Raji (cell line): ENCODE data around the gene TLR6.

Experiments
- POLR2A ChIP-seq: IDR thresholded peaks from 2 replicates; pipeline ENCODE4 v1.6.1; 2011; ENCODE audit warnings: low read depth, low read length, control low read depth; ENCODE audit not compliant: insufficient read depth

Gene TLR6

DNA sequence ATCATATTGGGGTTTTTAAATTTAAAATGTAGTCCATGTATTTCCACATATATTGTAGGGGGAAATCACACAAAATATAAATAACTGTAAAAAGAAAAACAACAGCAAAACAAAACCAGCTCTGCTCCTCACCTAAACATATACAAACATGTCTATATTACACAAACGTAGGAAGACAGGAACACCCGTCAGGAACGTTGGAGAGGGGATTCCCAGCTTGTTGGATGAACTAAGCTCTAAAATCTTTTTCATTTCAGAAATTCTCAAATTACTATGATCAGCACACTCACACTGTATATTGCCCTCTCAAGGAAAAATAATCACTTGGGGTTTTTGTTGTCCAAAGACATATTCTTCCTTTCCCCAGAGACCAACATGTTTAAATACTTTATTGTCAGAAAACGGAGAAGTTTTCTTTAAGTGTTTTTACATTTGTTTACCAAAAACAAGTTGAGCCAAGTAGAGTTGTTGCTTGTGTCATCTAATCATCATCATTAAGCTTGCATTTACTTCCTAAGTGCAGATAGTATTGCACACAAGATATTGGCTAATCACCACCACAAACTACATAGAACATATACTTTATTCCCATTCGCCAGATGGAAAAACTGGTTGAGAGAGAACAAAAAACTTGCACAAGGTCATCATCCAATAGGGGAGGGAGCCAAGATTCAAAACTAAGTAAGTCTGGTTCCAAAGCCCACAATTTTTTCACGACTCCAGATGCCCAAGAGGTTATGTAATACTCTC is 71.4 kb downstream of the TLR6 start:
- TF ChIP-seq POLR2A = no peak

DNA sequence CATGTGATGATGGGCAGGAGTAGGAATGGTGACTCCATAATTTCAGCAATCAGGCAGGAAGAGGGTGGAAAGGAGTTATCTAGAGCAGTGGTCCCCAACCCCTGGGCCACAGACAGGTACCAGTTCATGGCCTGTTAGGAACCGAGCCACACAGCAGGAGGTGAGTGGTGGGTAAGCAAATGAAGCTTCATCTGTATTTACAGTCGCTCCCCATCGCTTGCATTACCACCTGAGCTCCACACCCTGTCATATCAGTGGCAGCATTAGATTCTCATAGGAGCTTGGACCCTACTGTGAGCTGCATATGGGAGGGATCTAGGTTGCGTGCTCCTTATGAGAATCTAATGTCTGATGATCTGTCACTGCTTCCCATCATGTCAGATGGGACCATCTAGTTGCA is 72.5 kb downstream of the TLR6 start:
- no peak for TF ChIP-seq POLR2A

DNA sequence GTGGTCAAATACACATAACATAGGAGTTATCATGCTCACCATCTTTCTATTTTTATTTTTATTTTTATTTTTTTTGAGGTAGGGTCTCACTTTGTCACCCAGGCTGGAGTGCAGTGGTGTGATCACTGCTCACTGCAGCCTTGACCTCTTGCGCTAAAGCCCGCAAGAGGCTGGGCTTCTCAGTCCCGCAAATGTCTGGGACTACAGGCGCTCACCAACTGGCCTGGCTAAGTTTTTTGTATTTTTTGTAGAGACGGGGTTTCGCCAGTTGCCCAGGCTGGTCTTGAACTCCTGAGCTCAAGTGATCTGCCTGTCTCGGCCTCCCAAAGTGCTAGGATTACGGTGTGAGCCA is 73.5 kb downstream of the TLR6 start:
- no peak for TF ChIP-seq POLR2A

DNA sequence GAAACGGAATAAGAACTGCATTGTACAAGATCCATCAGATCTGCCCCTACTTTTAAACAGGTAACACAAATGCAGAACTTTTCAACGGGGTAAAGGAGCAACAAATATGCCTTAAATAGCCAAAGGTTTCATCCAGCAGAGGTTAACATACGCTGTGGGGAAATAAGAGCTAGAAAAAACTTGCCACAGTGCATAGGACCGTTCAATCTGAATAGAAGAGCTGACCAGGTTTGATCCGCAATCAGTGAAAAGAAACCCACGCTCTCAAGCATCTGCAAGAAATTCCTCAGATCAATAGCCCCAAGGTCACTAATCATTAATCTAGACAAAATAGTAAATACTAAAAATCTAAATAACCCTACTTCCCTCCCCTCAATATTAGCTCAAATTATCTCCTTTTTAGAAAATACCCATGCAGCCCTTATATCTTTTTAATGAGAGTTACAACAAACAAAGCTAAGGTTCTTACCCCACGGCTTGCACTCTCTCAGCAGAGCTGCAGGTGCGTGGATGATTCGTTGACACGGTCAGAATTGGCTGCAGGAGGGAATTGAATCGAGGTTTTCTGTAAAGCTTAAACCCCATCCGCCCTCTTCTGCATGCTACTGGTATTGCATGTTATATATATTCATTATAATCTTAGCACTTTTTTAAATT is 74.0 kb downstream of the TLR6 start, which contains the start of gene TLR10:
Gene TLR10 (minus strand): TSS at position 539 of the 657 bp plus-strand sequence. CDS start 7,400 bp downstream, outside the sequence.
- TF ChIP-seq POLR2A = peak; percentile 55; the same call in 1 of the 2 replicates

DNA sequence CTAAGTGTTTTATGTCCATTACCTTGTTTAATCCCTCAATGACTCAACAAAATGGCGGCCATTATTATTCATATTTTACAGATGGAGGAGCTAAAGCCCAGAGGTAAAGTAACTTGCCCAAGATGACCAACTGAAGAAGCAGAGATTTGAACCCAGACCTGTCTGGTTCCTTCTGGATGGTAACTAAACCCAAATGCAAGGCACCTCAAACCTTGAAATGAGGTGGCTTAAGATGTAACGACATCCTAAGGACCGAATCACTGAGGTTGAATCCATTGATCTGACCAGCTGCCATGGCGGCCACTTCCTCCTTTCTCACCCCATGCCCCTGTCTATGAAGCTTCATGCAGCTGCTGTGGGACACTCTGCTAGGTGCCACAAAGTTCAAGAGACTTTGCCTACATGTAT is 74.8 kb downstream of the TLR6 start:
- TF ChIP-seq POLR2A = peak; percentile 40; the same call in 1 of the 2 replicates

DNA sequence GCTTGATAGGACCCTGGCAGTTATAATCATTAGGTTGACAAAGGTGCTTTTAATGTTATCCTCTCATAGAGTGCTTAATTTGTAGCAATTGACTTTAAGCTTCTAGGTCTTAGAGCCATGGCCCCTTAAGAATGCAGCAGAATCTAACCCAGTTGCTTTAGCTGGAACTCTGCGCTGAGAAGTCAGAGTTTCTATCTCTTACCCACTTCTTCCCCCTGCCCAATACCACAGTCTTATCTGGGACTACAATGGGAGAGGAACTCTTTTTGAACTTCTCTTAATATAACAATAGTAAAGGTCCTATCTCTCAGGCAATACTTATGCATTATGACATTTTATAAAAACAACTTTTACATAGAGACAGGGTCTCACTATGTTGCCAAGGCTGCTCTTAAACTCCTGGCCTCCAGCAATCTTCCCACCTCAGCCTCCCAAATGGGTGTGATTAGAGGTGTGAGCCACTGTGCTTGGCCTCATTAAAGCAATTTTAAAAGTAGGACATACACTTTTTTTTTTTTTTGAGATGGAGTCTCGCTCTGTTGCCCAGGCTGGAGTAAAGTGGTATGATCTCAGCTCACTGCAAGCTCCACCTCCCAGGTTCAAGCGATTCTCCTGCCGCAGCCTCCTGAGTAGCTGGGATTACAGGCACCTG is 75.7 kb downstream of the TLR6 start:
- no peak for TF ChIP-seq POLR2A

DNA sequence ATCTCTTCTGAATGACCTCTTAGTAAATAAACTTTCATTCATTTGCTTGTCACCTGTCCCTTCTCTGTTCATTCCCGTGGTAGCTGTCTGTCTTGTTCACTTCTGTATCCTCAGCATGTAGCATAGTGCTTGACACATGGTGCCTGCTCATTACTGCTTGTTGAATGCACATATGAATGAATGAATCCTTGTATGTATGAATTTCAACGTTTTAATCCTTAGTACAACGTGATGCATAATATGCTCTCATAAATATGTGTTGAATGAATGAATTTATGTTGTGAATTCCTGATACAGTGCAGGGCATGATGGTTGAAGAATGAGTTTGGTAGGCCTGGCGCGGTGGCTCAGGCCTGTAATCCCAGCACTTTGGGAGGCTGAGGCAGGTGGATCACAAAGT is 76.8 kb downstream of the TLR6 start:
- no peak for TF ChIP-seq POLR2A

DNA sequence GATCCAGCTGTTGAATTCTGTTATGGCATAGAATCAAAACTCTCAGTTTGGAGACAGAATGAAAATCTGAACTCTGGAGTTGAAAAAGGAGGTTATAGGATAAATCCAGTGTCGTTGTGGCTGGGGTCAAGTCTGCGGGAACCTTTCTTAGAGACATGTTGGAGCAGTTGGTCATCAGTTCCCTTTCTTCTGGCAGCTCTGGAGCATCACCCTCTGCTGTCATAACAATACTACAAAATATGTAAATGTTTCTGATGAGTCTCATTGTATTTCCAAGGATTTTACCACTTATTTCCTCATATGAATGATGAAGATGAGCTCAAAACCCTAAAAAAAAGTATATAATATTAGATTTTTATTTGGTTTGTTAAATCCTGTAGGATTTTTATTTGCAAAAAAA is 81.3 kb downstream of the TLR6 start:
- no peak for TF ChIP-seq POLR2A

DNA sequence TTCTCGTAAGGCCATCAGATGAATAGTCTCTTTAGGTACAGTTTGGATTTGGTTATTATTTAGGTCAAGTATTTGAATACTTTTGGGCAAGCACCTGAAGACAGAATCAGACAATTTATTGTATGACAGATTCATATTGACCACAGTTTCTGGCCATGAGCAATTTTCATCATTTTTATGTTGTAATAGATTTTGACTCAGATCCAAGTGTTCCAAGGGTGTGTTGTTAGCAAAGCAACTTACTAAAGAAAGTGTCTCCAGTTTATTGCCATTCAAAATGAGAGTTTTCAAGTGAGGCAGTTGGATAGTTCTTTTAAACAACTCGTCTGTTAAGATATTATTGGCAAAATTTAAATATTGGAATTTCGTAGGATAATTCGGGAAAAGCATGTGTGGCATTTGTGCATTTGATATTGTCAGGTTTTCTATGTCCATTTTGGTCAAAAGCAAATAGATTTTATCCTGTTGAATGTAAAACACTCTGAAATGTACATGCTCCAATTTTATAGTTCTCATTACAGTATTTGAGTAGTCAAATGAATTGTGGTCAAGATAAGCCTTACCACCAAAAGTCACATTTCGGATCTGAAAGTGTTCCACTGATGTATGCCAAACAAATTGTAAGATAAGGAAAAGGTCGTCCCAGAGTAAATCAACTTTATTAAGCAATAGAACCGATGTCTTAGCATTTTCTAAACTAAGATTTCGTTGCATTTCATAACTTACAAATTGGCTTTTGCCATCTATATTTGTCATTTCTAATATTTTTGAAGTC is 82.2 kb downstream of the TLR6 start:
- no peak for TF ChIP-seq POLR2A
